Stimulated activated CD4-positive, alpha-beta T cell treated with anti-CD3 and anti-CD28 coated beads, Interleukin-15, amount 100 ng/mL, for 24 hours (primary cell): ENCODE results near the gene UBE2E1.
"Not testable (repeated sequence)": the region's sequence is repeated elsewhere in the genome, so short reads cannot be mapped to it uniquely, and the experiment has no call there.

ENCODE experiments used
- DNase-seq: peaks from one replicate; pipeline ENCODE4 v3.0.0-alpha.2; 2020

Gene UBE2E1

GRCh38 chr3:23859012-23859743 is 53.4 kb downstream of the UBE2E1 start:
- DNase-seq = no peak

- no peak for DNase-seq
Measured at GRCh38 chr3:23859839-23860382, 54.2 kb downstream of the UBE2E1 start.

GRCh38 chr3:23861689-23862088 is 55.9 kb downstream of the UBE2E1 start:
- DNase-seq = no peak

- DNase-seq = no peak
Measured at GRCh38 chr3:23863060-23863459, 57.3 kb downstream of the UBE2E1 start.

GRCh38 chr3:23864931-23865330 is 59.2 kb downstream of the UBE2E1 start:
- DNase-seq = no peak

GRCh38 chr3:23865595-23866396 is 60.0 kb downstream of the UBE2E1 start:
- no peak for DNase-seq

GRCh38 chr3:23867400-23867799 is 61.6 kb downstream of the UBE2E1 start:
- DNase-seq = no peak

- DNase-seq = no peak
Measured at GRCh38 chr3:23867838-23868237, 62.1 kb downstream of the UBE2E1 start.

GRCh38 chr3:23869977-23870662 is 64.4 kb downstream of the UBE2E1 start:
- DNase-seq = no peak

GRCh38 chr3:23870663-23871043 is 64.9 kb downstream of the UBE2E1 start:
- not testable (repeated sequence) for DNase-seq

- DNase-seq = not testable (repeated sequence)
Measured at GRCh38 chr3:23871361-23871760, 65.6 kb downstream of the UBE2E1 start.

- no peak for DNase-seq
Measured at GRCh38 chr3:23872330-23872729, 66.6 kb downstream of the UBE2E1 start.

GRCh38 chr3:23873941-23874340 is 68.2 kb downstream of the UBE2E1 start:
- DNase-seq = no peak

GRCh38 chr3:23874359-23875112 is 68.8 kb downstream of the UBE2E1 start:
- no peak for DNase-seq

- no peak for DNase-seq
Measured at GRCh38 chr3:23875113-23875725, 69.5 kb downstream of the UBE2E1 start.

- DNase-seq = no peak
Measured at GRCh38 chr3:23876923-23877322, 71.2 kb downstream of the UBE2E1 start.

GRCh38 chr3:23877329-23877980 is 71.7 kb downstream of the UBE2E1 start:
- no peak for DNase-seq

- DNase-seq = no peak
Measured at GRCh38 chr3:23879485-23879884, 73.7 kb downstream of the UBE2E1 start.

- DNase-seq = no peak
Measured at GRCh38 chr3:23880703-23881339, 75.1 kb downstream of the UBE2E1 start.

- DNase-seq = not testable (repeated sequence)
Measured at GRCh38 chr3:23881993-23882392, 76.2 kb downstream of the UBE2E1 start.

GRCh38 chr3:23882487-23882918 is 76.7 kb downstream of the UBE2E1 start:
- DNase-seq = no peak
